Tibial nerve (tissue), 4 donors: ENCODE data around the gene OTUD1.

Experiments used
- EP300 ChIP-seq, 2 donors: sonication (generic); formaldehyde crosslinking; IDR thresholded peaks; one replicate each; pipeline ENCODE4 v1.6.1; 2017; ENCODE audit warnings: antibody characterized with exemption in 2 of 2, mild to moderate bottlenecking in 1 of 2
- POLR2A ChIP-seq, 2 donors: fragments of 450-650 bp; IDR thresholded peaks; one replicate each; pipeline ENCODE4 v1.6.1; 2017; ENCODE audit warnings: antibody characterized with exemption in 2 of 2, mild to moderate bottlenecking in 2 of 2, moderate library complexity in 2 of 2
- TF ChIP-seq, protein P1 (sequence below), 5 experiments: fragments of 200-600 bp in 3 of 5; fragments of 450-650 bp in 2 of 5; sonication (generic) in 3 of 5; IDR thresholded peaks; one replicate each; pipeline ENCODE4 v1.5.1; 2016 to 2019; ENCODE audit warnings: antibody characterized with exemption in 5 of 5, mild to moderate bottlenecking in 3 of 5, moderate library complexity in 2 of 5

DNA sequence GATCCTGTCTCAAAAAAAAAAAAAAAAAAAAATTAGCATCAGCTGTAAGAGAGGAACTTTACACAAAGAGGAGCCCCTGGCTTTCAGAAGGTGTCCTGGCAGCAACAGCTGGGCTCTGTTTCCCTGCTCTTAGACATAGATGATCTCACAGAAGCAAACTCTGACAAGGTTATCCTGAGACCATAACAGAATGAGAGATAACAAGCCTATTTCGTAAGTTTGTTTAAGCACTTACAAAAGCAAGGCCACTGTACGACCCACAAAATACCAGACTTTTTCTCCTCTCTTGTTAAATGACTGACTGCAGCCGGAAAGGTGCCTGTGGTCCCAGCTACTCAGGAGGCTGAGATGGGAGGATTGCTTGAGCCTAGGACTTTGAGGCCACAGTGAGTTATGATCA is 33.3 kb upstream of the OTUD1 start:
- TF ChIP-seq, protein P1, sequence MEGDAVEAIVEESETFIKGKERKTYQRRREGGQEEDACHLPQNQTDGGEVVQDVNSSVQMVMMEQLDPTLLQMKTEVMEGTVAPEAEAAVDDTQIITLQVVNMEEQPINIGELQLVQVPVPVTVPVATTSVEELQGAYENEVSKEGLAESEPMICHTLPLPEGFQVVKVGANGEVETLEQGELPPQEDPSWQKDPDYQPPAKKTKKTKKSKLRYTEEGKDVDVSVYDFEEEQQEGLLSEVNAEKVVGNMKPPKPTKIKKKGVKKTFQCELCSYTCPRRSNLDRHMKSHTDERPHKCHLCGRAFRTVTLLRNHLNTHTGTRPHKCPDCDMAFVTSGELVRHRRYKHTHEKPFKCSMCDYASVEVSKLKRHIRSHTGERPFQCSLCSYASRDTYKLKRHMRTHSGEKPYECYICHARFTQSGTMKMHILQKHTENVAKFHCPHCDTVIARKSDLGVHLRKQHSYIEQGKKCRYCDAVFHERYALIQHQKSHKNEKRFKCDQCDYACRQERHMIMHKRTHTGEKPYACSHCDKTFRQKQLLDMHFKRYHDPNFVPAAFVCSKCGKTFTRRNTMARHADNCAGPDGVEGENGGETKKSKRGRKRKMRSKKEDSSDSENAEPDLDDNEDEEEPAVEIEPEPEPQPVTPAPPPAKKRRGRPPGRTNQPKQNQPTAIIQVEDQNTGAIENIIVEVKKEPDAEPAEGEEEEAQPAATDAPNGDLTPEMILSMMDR (IDR thresholded peaks at IDR 0.05) = no peak
- TF ChIP-seq EP300 (IDR thresholded peaks at IDR 0.05) (no peak), POLR2A (IDR thresholded peaks at IDR 0.05) (no peak)
